ENCODE results near the gene AQP12A. TPM values are rescaled to one million over a fixed set of nuclear protein-coding genes. Genes with fewer than 3 reads are reported as not detected.

AQP12A gene
- total and polyA plus RNA-seq, 5 donors from 2014 or later = not detected

DNA sequence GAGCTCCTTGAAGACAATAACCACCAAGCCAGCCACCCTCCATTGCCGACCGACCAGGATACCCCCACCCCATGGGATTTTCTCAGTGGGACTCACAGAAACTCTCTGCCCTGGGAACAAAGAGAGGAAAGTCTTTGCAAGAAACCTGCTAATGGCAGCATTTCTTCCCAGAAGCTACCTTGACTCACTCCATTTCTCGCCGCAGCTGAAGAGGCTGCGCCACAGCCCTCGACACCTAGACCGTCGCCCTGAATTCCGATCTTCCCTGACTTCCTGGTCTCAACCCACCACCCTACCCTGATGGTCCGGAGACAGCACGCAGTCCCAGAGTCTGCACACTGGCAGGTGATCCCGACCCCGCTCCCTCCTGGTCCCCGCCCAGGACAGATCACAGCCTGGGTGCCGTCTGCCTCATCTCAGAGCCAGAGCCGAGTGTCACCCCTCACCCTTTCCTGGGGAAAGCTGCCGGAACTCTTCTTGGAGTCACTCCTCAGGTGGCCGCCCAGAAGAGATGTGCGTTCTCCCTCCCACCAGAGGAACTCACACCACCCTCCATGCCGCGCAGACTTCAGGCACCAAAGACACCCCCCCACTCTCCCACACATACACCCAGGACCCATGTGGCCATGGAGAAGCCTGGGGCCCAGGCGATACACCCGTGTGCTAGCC is 24.6 kb downstream of the AQP12A start:
- H3K27me3 ChIP-seq (ENCODE audit: control insufficient read depth, insufficient read depth, low read length) = no peaks in the 10 kb centered on the region
- no peaks in the 10 kb centered on the region for H3K4me1 ChIP-seq (ENCODE audit: control insufficient read depth, insufficient read depth, low read length, poor library complexity, severe bottlenecking)
- H3K9me3 Mint-ChIP-seq = no peaks in the 10 kb centered on the region
- no peaks in the 10 kb centered on the region for H3K9me3 ChIP-seq (ENCODE audit: control insufficient read depth in 2 of 2, low read length in 2 of 2)
- no peak for DNase-seq
- H3K4me3 Mint-ChIP-seq = peak overlapping the region in 1 of 4 donors; percentile 47
- no peak for ATAC-seq (ENCODE audit: low read depth in 2 of 2)
- peaks cover 4% of the 10 kb centered on the region for H3K27me3 Mint-ChIP-seq
- H3K27ac ChIP-seq (ENCODE audit: insufficient read depth, low read length, poor library complexity, severe bottlenecking) = no peak overlapping the region
- H3K36me3 Mint-ChIP-seq = no peaks in the 10 kb centered on the region
- H3K4me1 Mint-ChIP-seq = no peaks in the 10 kb centered on the region
- H3K36me3 ChIP-seq (ENCODE audit: control insufficient read depth, insufficient read depth, low read length) = no peaks in the 10 kb centered on the region
- no peak overlapping the region for H3K4me3 ChIP-seq (ENCODE audit: low read depth, low read length)
- no peak overlapping the region for H3K27ac Mint-ChIP-seq

DNA sequence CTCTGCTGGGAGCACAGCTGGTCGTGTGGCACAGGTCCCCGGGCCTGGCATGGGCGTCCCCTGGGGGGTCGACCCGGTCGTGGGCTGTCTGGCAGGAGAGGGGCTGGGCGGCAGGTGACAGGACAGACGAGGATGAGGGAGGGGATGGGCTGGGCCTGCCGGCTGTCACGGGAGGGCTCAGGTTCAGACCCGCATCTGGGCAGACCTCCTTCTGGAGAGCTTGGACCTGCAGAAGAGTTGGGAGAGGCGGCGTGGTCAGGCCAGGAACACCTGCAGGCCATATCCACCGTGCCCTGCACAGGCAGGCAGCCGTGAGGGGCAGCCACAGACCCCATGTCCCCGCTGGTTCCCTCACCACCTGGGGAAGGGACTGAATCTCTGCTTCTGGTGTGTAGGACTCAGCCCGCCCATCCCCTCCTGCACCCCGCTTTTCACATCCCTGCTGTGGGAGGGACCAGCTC is 25.5 kb downstream of the AQP12A start:
- no peaks in the 10 kb centered on the region for H3K9me3 ChIP-seq (ENCODE audit: control insufficient read depth in 2 of 2, low read length in 2 of 2)
- H3K4me1 Mint-ChIP-seq = no peaks in the 10 kb centered on the region
- no peaks in the 10 kb centered on the region for H3K36me3 ChIP-seq (ENCODE audit: control insufficient read depth, insufficient read depth, low read length)
- H3K27ac Mint-ChIP-seq = no peak overlapping the region
- H3K27me3 ChIP-seq (ENCODE audit: control insufficient read depth, insufficient read depth, low read length) = no peaks in the 10 kb centered on the region
- H3K4me3 ChIP-seq (ENCODE audit: low read depth, low read length) = no peak overlapping the region
- ATAC-seq (ENCODE audit: low read depth in 2 of 2) = no peak
- peaks cover 4% of the 10 kb centered on the region for H3K27me3 Mint-ChIP-seq
- no peaks in the 10 kb centered on the region for H3K9me3 Mint-ChIP-seq
- H3K36me3 Mint-ChIP-seq = no peaks in the 10 kb centered on the region
- DNase-seq = no peak
- H3K4me3 Mint-ChIP-seq = no peak overlapping the region
- no peak overlapping the region for H3K27ac ChIP-seq (ENCODE audit: insufficient read depth, low read length, poor library complexity, severe bottlenecking)
- no peaks in the 10 kb centered on the region for H3K4me1 ChIP-seq (ENCODE audit: control insufficient read depth, insufficient read depth, low read length, poor library complexity, severe bottlenecking)

DNA sequence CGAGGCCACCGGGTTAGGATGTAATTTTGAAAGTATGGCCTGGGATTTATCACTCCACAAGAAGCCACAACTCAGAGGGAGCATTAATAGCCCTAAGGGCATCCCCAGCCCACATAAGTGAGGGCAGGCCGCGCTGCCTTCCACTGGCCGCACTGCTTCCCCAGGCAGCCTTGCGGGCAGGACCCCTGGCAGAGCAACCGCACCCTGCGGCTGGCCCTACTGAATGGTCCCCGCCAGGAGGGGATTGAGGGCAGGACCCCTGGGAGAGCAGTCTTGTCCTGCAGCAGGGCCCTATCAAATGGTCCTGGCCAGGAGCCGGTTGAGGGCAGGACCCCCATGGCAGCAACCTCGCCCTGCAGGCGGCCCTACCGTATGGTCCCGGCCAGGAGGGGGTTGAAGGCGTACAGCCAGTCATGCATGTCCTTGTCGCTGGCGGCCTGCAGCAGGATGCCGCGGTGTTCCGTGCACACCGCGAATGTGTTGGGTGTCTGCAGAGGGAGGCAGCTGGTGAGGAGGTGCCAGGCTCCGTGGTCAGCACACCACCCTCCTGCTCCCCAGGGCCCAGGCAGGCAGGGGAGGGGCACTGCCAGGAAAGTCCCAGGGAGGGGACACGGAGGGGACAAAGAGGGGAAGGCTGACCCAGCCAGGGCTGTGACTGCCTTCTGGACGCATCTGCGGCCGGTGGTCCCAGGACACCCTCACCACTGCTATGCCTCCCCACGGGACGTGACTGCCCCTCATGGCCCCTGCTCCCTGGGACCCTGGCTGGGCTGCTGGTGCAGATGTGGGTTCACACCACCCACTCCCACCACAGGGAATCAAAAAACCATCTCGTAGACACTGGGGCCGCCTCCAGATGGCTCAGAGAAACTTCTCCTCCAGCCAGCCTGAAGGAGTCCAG is 26.3 kb downstream of the AQP12A start:
- no peak for DNase-seq
- Histone ChIP-seq H3K4me3 (ENCODE audit: low read depth, low read length) (no peak overlapping the region), H3K36me3 (ENCODE audit: control insufficient read depth, insufficient read depth, low read length) (no peaks in the 10 kb centered on the region), H3K27me3 (ENCODE audit: control insufficient read depth, insufficient read depth, low read length) (no peaks in the 10 kb centered on the region), H3K9me3 (ENCODE audit: control insufficient read depth in 2 of 2, low read length in 2 of 2) (no peaks in the 10 kb centered on the region), H3K27ac (ENCODE audit: insufficient read depth, low read length, poor library complexity, severe bottlenecking) (no peak overlapping the region), H3K4me1 (ENCODE audit: control insufficient read depth, insufficient read depth, low read length, poor library complexity, severe bottlenecking) (no peaks in the 10 kb centered on the region)
- Mint-ChIP-seq H3K27ac (no peak overlapping the region), H3K27me3 (peaks cover 4% of the 10 kb centered on the region), H3K36me3 (no peaks in the 10 kb centered on the region), H3K9me3 (no peaks in the 10 kb centered on the region), H3K4me3 (no peak overlapping the region), H3K4me1 (no peaks in the 10 kb centered on the region)
- no peak for ATAC-seq (ENCODE audit: low read depth in 2 of 2)

- ATAC-seq (ENCODE audit: low read depth in 2 of 2) = no peak
- H3K36me3 ChIP-seq (ENCODE audit: control insufficient read depth, insufficient read depth, low read length) = no peaks in the 10 kb centered on the region
- Mint-ChIP-seq H3K27me3 (peaks cover 4% of the 10 kb centered on the region), H3K9me3 (no peaks in the 10 kb centered on the region), H3K4me1 (no peaks in the 10 kb centered on the region), H3K4me3 (no peak overlapping the region), H3K27ac (no peak overlapping the region), H3K36me3 (no peaks in the 10 kb centered on the region)
- H3K27me3 ChIP-seq (ENCODE audit: control insufficient read depth, insufficient read depth, low read length) = no peaks in the 10 kb centered on the region
- no peaks in the 10 kb centered on the region for H3K9me3 ChIP-seq (ENCODE audit: control insufficient read depth in 2 of 2, low read length in 2 of 2)
- no peak overlapping the region for H3K27ac ChIP-seq (ENCODE audit: insufficient read depth, low read length, poor library complexity, severe bottlenecking)
- no peaks in the 10 kb centered on the region for H3K4me1 ChIP-seq (ENCODE audit: control insufficient read depth, insufficient read depth, low read length, poor library complexity, severe bottlenecking)
- H3K4me3 ChIP-seq (ENCODE audit: low read depth, low read length) = no peak overlapping the region
- DNase-seq = no peak
Measured at GRCh38 chr2:240718896-240719490, 27.3 kb downstream of the AQP12A start.

DNA sequence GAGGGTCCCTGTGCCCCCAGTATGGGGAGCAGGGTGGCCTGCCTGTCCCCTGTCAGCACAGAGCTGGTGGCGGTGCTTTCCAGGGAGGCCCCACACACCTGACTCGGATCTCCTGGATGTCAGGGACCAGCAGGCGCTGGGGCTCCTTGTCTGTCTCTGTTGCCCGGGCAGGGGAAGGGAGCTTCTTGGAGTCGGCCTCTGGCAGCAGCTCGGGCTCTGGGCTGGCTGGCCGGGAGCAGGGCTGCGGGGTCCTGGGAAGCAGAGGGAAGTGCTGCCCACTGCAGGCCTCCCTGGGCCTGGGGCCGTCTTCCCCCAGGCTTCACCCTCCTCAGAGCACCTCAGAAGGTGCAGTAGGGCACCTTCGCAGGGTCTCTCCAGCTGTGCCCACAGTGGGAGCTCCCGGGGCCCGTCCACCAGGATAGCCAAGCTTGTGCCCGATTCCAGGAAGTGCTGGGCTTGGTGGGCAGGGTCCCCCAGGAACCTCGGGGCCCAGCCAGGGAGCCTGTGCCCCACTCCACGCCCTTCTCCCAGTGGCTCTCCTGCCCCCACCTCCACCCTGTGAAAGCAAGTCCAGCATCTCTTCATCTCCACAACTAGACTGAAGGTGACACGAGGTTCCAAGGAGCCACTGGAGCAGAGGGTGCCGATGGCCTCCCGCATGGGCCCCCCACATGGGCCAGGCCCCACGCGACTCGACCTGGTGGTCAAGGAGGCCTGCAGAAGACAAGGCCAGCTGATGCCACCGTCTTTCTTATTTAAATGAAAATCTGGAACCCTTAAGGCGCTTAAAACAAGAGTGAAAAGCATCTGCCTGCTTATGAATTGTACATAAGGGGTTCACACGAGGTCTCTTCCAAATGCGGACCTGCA is 28.2 kb downstream of the AQP12A start:
- Mint-ChIP-seq H3K27ac (no peak overlapping the region), H3K4me3 (no peak overlapping the region), H3K9me3 (no peaks in the 10 kb centered on the region), H3K27me3 (peaks cover 4% of the 10 kb centered on the region), H3K36me3 (no peaks in the 10 kb centered on the region), H3K4me1 (no peaks in the 10 kb centered on the region)
- Histone ChIP-seq H3K36me3 (ENCODE audit: control insufficient read depth, insufficient read depth, low read length) (no peaks in the 10 kb centered on the region), H3K9me3 (ENCODE audit: control insufficient read depth in 2 of 2, low read length in 2 of 2) (no peaks in the 10 kb centered on the region), H3K27me3 (ENCODE audit: control insufficient read depth, insufficient read depth, low read length) (no peaks in the 10 kb centered on the region), H3K27ac (ENCODE audit: insufficient read depth, low read length, poor library complexity, severe bottlenecking) (no peak overlapping the region), H3K4me3 (ENCODE audit: low read depth, low read length) (no peak overlapping the region), H3K4me1 (ENCODE audit: control insufficient read depth, insufficient read depth, low read length, poor library complexity, severe bottlenecking) (no peaks in the 10 kb centered on the region)
- DNase-seq (no peak), ATAC-seq (ENCODE audit: low read depth in 2 of 2) (no peak)

GRCh38 chr2:240720686-240721595 is 29.3 kb downstream of the AQP12A start:
- peaks cover 4% of the 10 kb centered on the region for H3K27me3 Mint-ChIP-seq
- no peaks in the 10 kb centered on the region for H3K36me3 Mint-ChIP-seq
- H3K4me3 ChIP-seq (ENCODE audit: low read depth, low read length) = no peak overlapping the region
- H3K4me1 Mint-ChIP-seq = no peaks in the 10 kb centered on the region
- no peaks in the 10 kb centered on the region for H3K27me3 ChIP-seq (ENCODE audit: control insufficient read depth, insufficient read depth, low read length)
- H3K4me1 ChIP-seq (ENCODE audit: control insufficient read depth, insufficient read depth, low read length, poor library complexity, severe bottlenecking) = no peaks in the 10 kb centered on the region
- no peak overlapping the region for H3K27ac Mint-ChIP-seq
- H3K4me3 Mint-ChIP-seq = no peak overlapping the region
- ATAC-seq (ENCODE audit: low read depth in 2 of 2) (no peak), DNase-seq (no peak)
- no peaks in the 10 kb centered on the region for H3K36me3 ChIP-seq (ENCODE audit: control insufficient read depth, insufficient read depth, low read length)
- no peaks in the 10 kb centered on the region for H3K9me3 ChIP-seq (ENCODE audit: control insufficient read depth in 2 of 2, low read length in 2 of 2)
- H3K9me3 Mint-ChIP-seq = no peaks in the 10 kb centered on the region
- H3K27ac ChIP-seq (ENCODE audit: insufficient read depth, low read length, poor library complexity, severe bottlenecking) = no peak overlapping the region

Measured in CD4-positive, CD25-positive, alpha-beta regulatory T cell (primary cell).